ENCODE data around the gene SLC14A1.

SLC14A1 gene

DNA sequence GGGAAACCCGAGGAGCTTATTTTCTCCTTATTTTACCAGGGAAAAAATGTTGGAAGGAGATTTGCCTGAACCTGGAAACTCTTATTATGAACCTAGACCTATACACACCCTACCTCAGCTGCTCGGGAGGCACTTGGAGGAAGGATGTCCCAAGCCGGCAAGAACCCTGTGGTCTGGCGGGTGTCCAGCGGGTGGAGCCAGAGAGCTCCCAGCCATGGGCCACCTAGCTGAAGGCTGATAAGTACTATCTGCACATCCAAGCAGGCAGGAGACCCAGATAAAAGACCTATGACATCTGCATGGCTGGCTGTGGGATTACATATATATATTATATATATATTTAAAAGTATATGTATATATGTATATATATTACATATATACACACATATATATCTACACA is 1.1 kb upstream of the SLC14A1 start:
- DNase-seq (ENCODE audit: low read depth), result peak; percentile 56

GRCh38 chr18:45724601-45725000 is 620 bp downstream of the SLC14A1 start:
- DNase-seq (ENCODE audit: low read depth), result no peak

GRCh38 chr18:45725336-45725735 is 1.4 kb downstream of the SLC14A1 start:
- DNase-seq (ENCODE audit: low read depth), result no peak

DNA sequence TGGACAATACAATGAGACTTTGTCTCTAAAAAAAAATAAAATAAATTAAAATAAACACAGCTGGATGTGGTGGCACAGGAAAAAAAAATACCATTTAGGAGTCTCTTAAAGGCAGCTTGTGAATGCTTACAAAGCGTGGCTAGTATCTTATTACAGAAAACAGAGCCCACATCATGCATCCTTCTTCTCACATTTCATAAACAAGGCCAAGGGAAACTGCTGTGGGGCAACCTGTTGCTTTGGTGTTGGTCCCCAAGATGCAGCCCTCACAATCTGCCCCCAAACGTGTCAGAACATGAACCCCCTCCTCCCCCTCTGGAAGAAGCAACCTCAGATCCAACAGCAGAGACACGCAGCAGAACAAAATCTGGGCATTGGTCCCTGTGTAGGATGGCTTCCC is 2.6 kb downstream of the SLC14A1 start:
- no peak for DNase-seq (ENCODE audit: low read depth)

DNA sequence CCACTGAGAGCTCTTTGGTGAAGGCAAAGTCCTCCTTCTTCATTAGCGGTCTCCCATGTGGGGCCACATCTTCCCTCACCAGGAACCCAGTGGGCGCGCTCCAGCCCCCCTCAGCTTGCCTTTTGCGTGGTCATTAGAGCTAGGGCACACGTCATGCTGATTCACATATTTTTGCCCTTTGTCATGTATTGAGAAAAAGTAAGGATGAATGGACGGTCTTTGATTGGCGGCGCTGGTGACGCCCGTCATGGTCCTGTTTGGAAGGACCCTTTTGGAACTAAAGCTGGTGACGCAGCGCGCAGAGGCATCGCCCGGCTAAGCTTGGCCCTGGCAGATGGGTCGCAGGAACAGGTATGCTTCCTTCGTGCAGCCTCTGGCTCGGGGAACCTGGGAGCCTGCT is 3.1 kb downstream of the SLC14A1 start:
- DNase-seq (ENCODE audit: low read depth), result no peak

- no peak for DNase-seq (ENCODE audit: low read depth)
Observed at GRCh38 chr18:45728336-45729010, 4.5 kb downstream of the SLC14A1 start.

- no peak for DNase-seq (ENCODE audit: low read depth)
Observed at GRCh38 chr18:45730832-45731575, 7.0 kb downstream of the SLC14A1 start.

GRCh38 chr18:45731716-45732115 is 7.7 kb downstream of the SLC14A1 start:
- DNase-seq (ENCODE audit: low read depth), result no peak

GRCh38 chr18:45733535-45733934 is 9.6 kb downstream of the SLC14A1 start:
- DNase-seq (ENCODE audit: low read depth), result no peak

DNA sequence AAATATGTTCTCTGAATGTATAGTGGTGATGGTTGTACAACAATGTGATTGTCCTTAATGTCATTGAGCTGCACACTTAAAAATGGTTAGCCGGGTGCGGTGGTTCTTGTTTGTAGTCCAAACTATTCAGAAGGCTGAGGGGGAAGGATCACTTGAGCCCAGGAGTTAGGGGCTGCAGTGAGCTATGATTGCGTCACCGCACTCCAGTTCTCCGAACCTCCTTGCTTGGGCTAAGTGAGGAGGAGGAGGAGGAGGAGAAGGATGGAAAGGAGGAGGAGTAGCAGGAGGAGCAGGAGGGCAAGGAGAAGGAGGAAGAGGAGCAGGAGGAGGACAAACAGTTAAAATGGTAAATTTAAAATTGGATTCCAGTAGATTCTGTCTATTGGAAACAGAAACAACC is 10.5 kb downstream of the SLC14A1 start:
- no peak for DNase-seq (ENCODE audit: low read depth)

GRCh38 chr18:45734944-45735343 is 11.0 kb downstream of the SLC14A1 start:
- DNase-seq (ENCODE audit: low read depth), result no peak

GRCh38 chr18:45738660-45739059 is 14.7 kb downstream of the SLC14A1 start:
- DNase-seq (ENCODE audit: low read depth), result no peak

- DNase-seq (ENCODE audit: low read depth), result no peak
Observed at GRCh38 chr18:45739268-45739667, 15.3 kb downstream of the SLC14A1 start.

GRCh38 chr18:45739848-45740247 is 15.9 kb downstream of the SLC14A1 start:
- DNase-seq (ENCODE audit: low read depth), result no peak

- DNase-seq (ENCODE audit: low read depth), result no peak
Observed at GRCh38 chr18:45741056-45741455, 17.1 kb downstream of the SLC14A1 start.

DNA sequence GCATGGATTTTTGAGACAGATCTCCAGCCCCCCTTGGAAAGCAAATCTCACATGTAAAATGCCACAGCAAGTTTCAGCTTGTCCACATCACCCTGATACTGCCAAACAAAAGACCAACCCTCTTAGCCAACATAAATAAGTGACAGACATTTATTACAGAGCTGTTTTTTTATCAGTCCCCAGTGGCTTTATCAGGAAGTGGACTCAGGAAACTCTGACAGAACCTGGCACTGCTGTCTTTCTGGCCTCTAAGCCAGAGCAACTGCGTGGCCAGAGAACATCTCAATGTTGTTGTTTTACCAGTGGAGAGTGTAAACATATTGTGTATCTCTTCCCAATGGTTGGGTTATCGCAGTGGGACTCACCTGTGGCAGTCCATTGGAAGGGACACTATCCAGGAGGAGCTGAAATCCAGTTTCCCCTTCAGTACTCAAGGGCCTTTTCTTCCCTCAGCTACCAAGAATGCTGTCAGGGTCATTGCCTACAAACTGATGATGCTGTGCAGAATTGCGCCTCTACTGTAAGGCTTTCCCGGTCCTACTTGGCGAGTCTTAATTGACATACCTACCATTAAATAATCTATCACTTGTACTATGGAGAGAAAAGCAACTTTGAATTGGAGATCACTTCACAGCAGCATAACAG is 22.0 kb downstream of the SLC14A1 start:
- DNase-seq (ENCODE audit: low read depth), result no peak

DNA sequence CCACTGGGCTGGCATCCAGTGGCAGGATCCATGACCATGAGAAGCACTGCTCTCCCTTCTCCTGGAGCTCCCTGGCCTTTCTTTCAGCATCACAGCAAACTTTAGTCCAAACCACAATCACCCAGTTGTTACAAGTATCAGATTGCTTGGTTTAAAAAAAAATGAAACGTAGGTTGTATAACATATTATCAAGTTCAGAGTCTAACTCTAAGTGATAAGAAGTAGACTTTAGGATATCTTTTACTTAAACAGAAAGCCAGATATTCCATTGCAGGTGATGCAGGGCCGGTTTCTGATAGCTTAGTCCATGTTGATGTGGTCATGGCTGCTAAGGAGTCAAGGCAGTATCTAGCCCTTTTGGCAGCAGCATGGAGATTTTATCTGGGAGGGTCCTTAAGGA is 24.5 kb downstream of the SLC14A1 start:
- DNase-seq (ENCODE audit: low read depth), result no peak

- DNase-seq (ENCODE audit: low read depth), result no peak
Observed at GRCh38 chr18:45749918-45750689, 26.1 kb downstream of the SLC14A1 start.

- DNase-seq (ENCODE audit: low read depth), result no peak
Observed at GRCh38 chr18:45751766-45752165, 27.8 kb downstream of the SLC14A1 start.

DNA sequence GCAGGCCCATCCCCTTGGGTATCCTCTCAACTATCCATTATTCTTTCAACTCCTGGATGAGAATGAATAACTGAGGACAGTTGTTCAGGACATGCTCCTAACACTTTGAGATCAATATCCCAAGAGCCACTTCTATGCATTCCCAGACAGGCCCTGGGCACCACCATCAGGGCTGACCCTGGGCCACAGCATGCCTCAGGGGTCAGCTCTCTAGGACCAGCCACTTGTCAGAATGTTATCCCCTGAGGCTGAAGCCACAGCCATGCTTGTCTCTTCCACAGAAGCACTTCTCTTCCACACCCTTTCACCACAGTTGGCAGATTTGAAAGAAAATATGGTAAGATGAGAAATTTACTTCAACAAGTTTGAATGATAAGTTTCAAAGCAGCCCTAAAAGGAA is 28.7 kb downstream of the SLC14A1 start:
- DNase-seq (ENCODE audit: low read depth), result no peak

- no peak for DNase-seq (ENCODE audit: low read depth)
Observed at GRCh38 chr18:45753286-45753685, 29.3 kb downstream of the SLC14A1 start.

DNA sequence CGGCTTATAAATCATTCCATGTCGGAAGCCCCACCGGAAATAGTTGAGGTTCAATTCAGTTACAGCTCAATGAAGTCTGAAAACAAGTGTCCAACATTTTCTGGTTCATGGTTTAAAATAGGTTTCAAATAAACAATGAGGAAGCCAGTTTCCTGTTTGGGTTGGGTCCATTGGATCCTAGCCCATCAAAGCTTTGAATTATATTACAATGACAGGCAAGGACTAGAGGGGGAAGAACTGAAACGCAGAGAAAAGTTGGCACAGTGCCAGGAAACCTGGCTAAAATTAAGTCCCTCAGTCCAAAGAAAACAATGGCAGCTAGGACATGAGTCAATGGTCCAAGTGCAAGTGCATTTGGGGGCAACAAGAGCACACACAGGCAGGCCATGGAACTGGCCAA is 32.0 kb downstream of the SLC14A1 start:
- no peak for DNase-seq (ENCODE audit: low read depth)

- no peak for DNase-seq (ENCODE audit: low read depth)
Observed at GRCh38 chr18:45757005-45757404, 33.0 kb downstream of the SLC14A1 start.

Data from stimulated activated CD8-positive, alpha-beta memory T cell treated with anti-CD3 and anti-CD28 coated beads, Interleukin-7, amount 100 ng/mL, for 24 hours (primary cell).